AG09309 (cell line): ENCODE measurements around the gene ACSF3.

ENCODE experiments used
- DNase-seq: peaks from one replicate; pipeline ENCODE4 v3.0.0-alpha.2; 2010; ENCODE audit warnings: low read depth
- H3K4me3 ChIP-seq: 2 replicates; pipeline ENCODE4 v1.5.1; 2011; ENCODE audit warnings: mild to moderate bottlenecking, low read depth, low read length, moderate library complexity; ENCODE audit not compliant: control insufficient read depth
- TF ChIP-seq, protein P1 (sequence below): IDR thresholded peaks from 2 replicates; pipeline ENCODE4 v1.5.1; 2011; ENCODE audit warnings: mild to moderate bottlenecking, low read depth, low read length, inconsistent platforms; ENCODE audit not compliant: insufficient read depth, control insufficient read depth; ENCODE audit errors: missing control alignments

Gene ACSF3

DNA sequence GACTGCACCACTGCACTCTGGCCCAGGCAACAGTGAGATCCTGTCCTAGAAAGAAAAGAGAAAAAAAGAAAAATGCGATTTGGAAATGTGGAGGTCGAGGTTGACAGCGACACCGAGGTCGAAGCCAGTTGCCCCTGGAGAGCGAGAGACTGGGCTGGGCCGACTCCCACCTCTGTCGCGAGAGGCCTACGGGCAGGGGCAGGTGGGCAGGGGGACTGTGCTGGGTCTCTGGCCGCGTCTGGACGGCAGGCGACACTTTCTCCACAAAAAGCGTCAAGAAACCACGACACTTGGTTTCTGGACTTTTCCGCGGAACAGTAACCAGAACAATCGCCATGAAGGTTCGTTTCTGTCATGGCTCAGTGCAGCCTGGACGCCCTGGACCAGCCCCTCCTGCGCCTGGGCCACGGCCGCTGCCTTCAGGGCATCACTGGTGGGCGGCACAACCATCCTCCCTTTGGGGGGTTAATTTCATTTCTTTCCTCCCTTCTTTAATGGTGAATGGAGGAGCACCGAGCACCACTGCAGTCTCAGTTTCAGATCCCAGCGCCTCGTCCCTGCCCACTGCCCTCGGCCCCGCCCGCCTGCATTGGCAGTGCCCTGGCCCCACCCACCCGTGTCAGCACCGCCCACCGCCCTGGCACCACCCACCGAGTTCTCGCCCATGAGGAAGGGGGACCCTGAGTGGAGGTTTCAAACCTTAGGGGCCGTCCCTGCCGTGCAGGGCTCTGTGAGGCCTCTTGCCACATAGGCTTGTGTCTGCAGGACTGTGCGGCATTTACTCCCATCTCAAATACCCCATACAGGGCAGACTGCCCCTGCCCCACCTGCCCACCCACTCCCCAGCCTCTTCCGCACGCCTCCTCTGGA lies 59.4 kb downstream of the ACSF3 start:
- no peak for DNase-seq
- no peak overlapping the region for H3K4me3 ChIP-seq
- TF ChIP-seq, protein P1, sequence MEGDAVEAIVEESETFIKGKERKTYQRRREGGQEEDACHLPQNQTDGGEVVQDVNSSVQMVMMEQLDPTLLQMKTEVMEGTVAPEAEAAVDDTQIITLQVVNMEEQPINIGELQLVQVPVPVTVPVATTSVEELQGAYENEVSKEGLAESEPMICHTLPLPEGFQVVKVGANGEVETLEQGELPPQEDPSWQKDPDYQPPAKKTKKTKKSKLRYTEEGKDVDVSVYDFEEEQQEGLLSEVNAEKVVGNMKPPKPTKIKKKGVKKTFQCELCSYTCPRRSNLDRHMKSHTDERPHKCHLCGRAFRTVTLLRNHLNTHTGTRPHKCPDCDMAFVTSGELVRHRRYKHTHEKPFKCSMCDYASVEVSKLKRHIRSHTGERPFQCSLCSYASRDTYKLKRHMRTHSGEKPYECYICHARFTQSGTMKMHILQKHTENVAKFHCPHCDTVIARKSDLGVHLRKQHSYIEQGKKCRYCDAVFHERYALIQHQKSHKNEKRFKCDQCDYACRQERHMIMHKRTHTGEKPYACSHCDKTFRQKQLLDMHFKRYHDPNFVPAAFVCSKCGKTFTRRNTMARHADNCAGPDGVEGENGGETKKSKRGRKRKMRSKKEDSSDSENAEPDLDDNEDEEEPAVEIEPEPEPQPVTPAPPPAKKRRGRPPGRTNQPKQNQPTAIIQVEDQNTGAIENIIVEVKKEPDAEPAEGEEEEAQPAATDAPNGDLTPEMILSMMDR = no peak

DNA sequence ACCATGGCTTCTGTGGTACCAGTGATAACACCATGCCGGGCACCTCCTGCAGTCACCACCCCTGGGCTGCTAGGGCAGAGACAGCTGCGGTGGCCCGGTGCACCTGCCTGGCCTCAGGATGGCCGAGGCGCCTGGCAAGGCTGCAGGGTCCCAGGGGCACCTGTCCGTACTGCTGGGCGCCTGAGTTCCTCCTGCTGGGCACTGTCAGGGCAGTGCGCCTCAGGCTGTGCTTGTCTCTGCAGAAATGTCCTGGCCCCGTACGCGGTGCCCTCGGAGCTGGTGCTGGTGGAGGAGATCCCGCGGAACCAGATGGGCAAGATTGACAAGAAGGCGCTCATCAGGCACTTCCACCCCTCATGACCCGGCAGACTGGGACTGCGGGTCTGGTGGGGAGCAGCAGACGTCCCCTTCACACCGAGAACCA lies 60.2 kb downstream of the ACSF3 start:
- no peak for DNase-seq
- TF ChIP-seq, protein P1 = no peak
- no peak overlapping the region for H3K4me3 ChIP-seq

DNA sequence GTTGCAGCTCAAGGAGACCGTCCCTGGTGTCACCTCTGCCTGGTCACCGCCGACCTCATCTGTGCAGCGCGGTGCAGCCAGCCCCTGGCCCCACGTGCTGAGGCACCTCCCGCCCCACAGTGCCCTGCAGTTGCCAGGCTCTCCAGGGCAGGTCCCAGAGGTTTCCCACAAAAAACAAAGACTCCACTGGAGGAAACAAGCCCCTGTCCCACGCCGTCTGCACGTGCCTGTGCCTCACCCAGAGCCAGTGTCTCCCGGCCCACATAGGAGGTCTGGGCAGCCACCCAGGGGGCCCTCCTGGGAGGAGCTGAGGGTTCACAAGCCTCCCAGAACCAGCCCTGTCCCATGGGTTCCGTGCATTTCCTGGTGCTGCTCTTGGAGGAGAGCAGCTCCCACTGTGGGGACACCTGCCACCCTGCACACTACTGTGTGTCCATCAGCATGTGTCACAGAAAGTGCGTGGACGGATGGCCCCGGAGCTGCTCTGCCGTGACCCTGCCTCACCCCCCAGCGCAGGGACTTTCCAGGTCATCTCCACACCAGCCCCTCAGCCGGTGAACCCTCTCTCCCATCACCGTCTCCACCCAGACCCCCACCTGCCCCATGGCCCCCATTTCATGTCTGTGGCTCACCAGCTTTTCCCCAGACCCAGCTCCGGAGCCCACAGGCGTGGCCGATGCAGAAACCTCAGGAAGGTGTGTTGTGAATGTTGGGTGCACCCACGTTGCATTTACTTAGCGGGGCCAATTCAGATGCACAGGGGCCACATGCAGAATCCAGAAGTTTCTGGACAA lies 60.9 kb downstream of the ACSF3 start:
- TF ChIP-seq, protein P1 = no peak
- H3K4me3 ChIP-seq = no peak overlapping the region
- no peak for DNase-seq

DNA sequence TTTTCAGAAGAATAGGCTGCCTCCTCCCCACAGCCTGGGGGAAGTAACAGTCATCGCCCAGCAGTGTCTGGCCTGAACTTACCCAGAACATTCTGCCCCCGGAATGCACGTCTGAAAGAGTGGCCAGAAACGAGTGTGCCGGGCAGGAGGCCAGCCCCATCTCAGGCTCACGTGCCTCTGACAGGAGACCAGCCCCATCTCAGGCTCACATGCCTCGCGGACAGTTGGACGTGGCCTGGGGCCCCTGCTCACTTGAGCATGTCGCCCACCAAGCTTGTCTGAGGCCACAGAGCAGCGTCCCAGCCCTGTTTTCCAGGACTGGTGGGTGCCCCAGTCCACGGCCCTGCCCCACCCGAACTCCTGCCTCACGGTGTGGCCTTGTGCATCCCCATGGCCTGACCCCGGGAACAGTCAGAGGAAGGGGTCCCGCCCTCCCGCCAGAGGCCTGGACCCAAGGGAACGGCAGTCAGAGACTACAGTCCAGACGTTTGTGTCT lies 61.6 kb downstream of the ACSF3 start:
- peak; percentile 39 for DNase-seq
- H3K4me3 ChIP-seq = no peak overlapping the region
- TF ChIP-seq, protein P1 = no peak

DNA sequence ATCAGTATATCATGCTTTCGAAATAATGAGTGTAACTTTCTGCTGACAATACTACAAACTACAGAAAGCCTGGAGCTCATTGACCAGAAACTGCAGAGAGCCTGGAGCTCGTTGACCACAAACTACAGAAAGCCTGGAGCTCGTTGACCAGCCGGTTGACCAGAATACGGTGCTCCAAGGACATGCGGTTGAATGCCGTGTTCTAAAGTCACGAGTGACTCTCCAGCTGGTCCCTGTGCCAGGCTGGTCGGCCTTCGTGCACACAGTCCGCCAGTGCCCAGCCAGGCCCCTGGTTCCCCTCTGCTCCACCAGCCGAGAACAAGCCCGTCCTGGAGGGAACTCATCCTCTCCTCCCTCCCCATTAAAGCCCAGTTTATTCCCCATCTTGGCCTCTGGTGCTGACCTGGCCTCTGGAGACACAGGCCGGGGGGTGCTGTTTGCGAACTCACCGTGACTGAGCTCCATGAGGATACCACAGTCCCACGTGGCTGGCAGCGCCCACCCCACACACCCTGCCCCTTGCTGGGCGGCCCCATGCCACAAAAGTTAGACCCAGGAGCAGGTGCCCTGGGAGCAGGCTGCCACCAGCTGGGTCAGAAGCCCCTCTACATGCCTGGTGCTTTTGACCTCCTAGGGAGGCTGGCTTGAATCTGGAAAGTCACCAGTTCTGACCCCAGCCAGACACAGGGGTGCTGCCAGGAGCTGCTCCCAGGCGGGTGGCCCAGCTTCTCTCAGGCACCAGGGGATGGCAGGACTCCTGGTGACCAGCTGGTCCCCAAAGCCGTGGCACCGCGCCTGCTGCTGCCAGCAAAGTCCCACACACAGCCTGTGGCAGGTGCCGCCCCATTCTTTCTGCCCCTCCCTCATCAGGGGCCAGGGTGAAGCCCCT lies 62.4 kb downstream of the ACSF3 start:
- no peak for DNase-seq
- no peak overlapping the region for H3K4me3 ChIP-seq
- TF ChIP-seq, protein P1 = no peak
